HepG2 (cell line): ENCODE measurements around the gene TAOK3. TPM values are rescaled to one million over a fixed set of nuclear protein-coding genes. Genes with fewer than 3 reads are reported as not detected.

Experiments used
- AGO2 ChIP-seq: fragments of 200-400 bp; formaldehyde crosslinking; optimal IDR thresholded peaks from 2 replicates; pipeline ENCODE3; 2017; ENCODE audit warnings: mild to moderate bottlenecking, low read depth, low read length, moderate library complexity
- DMAP1 ChIP-seq: IDR thresholded peaks from 2 replicates; pipeline ENCODE4 v1.6.1; 2016
- FOXM1 ChIP-seq: sonication (generic); formaldehyde crosslinking; IDR thresholded peaks from 2 replicates; pipeline ENCODE4 v1.5.0; 2020; ENCODE audit warnings: missing genetic modification reagents
- KLF6 ChIP-seq: IDR thresholded peaks from 2 replicates; pipeline ENCODE4 v1.8.0; 2016; ENCODE audit warnings: missing biosample characterization, missing genetic modification reagents
- SAP130 ChIP-seq: IDR thresholded peaks from 2 replicates; pipeline ENCODE4 v1.6.1; 2016; ENCODE audit warnings: low read depth
- STAG1 ChIP-seq: sonication (generic); formaldehyde crosslinking; IDR thresholded peaks from 2 replicates; pipeline ENCODE4 v1.4.0; 2020; ENCODE audit warnings: missing genetic modification reagents
- TBP ChIP-seq: sonication (generic); formaldehyde crosslinking; IDR thresholded peaks from 2 replicates; pipeline ENCODE4 v1.5.0; 2020; ENCODE audit warnings: missing genetic modification reagents
- YY1 ChIP-seq: IDR thresholded peaks from 2 replicates; pipeline ENCODE4 v1.6.1; 2011; ENCODE audit warnings: low read length, low read depth, moderate library complexity, mild to moderate bottlenecking; ENCODE audit not compliant: insufficient read depth, insufficient replicate concordance
- ZNF446 ChIP-seq: sonication (generic); formaldehyde crosslinking; IDR thresholded peaks from 2 replicates; pipeline ENCODE4 v1.5.0; 2020; ENCODE audit warnings: mild to moderate bottlenecking, missing genetic modification reagents
- ZNF547 ChIP-seq: sonication (generic); formaldehyde crosslinking; IDR thresholded peaks from 2 replicates; pipeline ENCODE4 v1.5.1; 2020; ENCODE audit warnings: mild to moderate bottlenecking, missing genetic modification reagents
- ZNF614 ChIP-seq: IDR thresholded peaks from 2 replicates; pipeline ENCODE4 v1.6.1; 2018; ENCODE audit warnings: missing biosample characterization, missing genetic modification reagents, inconsistent platforms, borderline replicate concordance
- polyA plus RNA-seq, 8 experiments: library from polyadenylated mRNA; depleted of rRNA in 3 of 8; stranded (reverse) in 7 of 8; unstranded in 1 of 8; fragments of >200 nt; fragmentation: Illumina TruSeq in 4 of 8; extraction: Trizol in 4 of 8; gene quantifications; 2 replicates each; pipeline versions ENCODE4 v1.2.1 to v1.2.3, GENCODE V29; 2011 to 2016; ENCODE audit warnings: low read depth in 4 of 8, missing spikeins in 1 of 8, mixed read lengths in 1 of 8; ENCODE audit not compliant: insufficient read depth in 1 of 8
- total RNA-seq, 5 experiments: library from RNA; depleted of rRNA; stranded (reverse); fragments of >200 nt; fragmentation: Illumina TruSeq; extraction: Trizol; gene quantifications; 2 replicates each; pipeline ENCODE4 v1.2.3, GENCODE V29; 2016; ENCODE audit warnings: low read depth in 1 of 5
- TF ChIP-seq, protein P1 (sequence below): conservative IDR thresholded peaks from 2 replicates; pipeline ENCODE4 v1.6.1; 2018; ENCODE audit warnings: missing genetic modification reagents
- TF ChIP-seq, protein P2 (sequence below): sonication (generic); formaldehyde crosslinking; IDR thresholded peaks from 2 replicates; pipeline ENCODE4 v1.8.1; 2023; ENCODE audit warnings: mild to moderate bottlenecking, moderate library complexity, missing genetic modification reagents
- TF ChIP-seq, protein P3 (sequence below): sonication (generic); formaldehyde crosslinking; IDR thresholded peaks from 2 replicates; pipeline ENCODE4 v1.5.0; 2020; ENCODE audit warnings: mild to moderate bottlenecking, missing genetic modification reagents
- TF ChIP-seq, protein P4 (sequence below): sonication (generic); formaldehyde crosslinking; IDR thresholded peaks from 2 replicates; pipeline ENCODE4 v1.8.0; 2022; ENCODE audit warnings: missing genetic modification reagents, low read depth, mild to moderate bottlenecking, borderline replicate concordance
- TF ChIP-seq, protein P5 (sequence below): sonication (generic); formaldehyde crosslinking; IDR thresholded peaks from 2 replicates; pipeline ENCODE4 v1.5.1; 2020; ENCODE audit warnings: mild to moderate bottlenecking, missing genetic modification reagents, borderline replicate concordance
- TF ChIP-seq, protein P6 (sequence below): sonication (generic); formaldehyde crosslinking; IDR thresholded peaks from 2 replicates; pipeline ENCODE4 v1.8.1; 2023; ENCODE audit warnings: missing genetic modification reagents, mild to moderate bottlenecking, borderline replicate concordance

TAOK3 gene
- total and polyA plus RNA-seq, 2 of the 13 experiments (the other 11 are each of a cell fraction or from before 2014, with no cell fraction given), result 10.4 to 12.3 TPM

DNA sequence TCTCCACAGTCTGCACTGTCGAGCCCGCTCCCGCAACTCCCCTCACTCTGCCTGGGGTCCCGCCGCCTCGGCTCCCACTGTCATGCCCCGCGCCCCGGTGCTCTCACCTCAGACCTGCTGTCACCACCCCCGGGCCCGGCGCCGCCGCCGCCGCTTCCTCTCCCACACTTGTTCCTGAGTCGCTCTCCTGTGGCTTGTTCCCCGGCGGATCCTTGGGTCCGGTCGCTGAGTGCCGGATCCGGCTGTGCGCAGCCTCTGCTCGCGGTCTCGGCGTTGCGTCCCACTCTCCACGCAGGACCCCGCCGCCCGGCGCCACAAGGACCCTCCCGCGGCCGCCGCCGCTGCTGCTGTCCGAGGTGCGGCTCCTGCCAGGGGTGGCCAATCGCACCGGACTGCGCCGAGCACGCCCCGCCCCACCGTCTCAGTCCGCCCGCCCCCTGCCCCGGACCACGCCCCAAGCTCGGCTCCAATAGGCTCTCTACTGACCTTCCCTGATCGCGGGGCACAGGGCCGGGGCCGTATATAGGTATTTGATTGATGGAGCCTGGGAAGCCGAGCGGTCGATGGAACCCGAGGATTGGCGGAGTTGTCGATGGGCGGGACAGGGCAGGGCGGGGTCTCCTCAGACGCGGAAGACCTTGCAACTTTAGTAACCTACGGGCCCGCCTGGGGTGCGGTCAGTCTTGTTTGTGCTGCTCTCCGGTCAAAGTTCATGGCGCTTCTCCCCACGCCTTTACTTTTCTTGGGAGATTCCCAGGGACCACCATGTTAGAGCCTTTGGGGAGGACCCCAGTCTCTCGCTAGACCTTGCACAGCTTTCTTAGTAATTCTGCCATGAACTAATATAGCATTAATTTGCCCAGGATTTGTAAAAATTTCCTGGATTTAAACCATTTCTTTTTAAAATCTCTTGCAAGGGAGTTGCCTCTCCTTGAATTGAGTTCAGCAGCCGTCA is at the start of gene TAOK3 (continued):
- TF ChIP-seq, protein P1, sequence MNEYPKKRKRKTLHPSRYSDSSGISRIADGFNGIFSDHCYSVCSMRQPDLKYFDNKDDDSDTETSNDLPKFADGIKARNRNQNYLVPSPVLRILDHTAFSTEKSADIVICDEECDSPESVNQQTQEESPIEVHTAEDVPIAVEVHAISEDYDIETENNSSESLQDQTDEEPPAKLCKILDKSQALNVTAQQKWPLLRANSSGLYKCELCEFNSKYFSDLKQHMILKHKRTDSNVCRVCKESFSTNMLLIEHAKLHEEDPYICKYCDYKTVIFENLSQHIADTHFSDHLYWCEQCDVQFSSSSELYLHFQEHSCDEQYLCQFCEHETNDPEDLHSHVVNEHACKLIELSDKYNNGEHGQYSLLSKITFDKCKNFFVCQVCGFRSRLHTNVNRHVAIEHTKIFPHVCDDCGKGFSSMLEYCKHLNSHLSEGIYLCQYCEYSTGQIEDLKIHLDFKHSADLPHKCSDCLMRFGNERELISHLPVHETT (CRISPR knock-in tag), result no peak
- TF ChIP-seq STAG1 (CRISPR knock-in tag) (no peak), KLF6 (CRISPR knock-in tag) (peak; percentile 67; the same call in 1 of the 2 replicates), SAP130 (CRISPR knock-in tag) (peak; percentile 91), FOXM1 (no peak), ZNF614 (CRISPR knock-in tag) (no peak), DMAP1 (CRISPR knock-in tag) (peak; percentile 72), TBP (no peak), AGO2 (peak; percentile 60), ZNF547 (peak; percentile 19; the same call in 1 of the 2 replicates), ZNF446 (no peak), YY1 (peak; percentile 80)
- TF ChIP-seq, protein P2, sequence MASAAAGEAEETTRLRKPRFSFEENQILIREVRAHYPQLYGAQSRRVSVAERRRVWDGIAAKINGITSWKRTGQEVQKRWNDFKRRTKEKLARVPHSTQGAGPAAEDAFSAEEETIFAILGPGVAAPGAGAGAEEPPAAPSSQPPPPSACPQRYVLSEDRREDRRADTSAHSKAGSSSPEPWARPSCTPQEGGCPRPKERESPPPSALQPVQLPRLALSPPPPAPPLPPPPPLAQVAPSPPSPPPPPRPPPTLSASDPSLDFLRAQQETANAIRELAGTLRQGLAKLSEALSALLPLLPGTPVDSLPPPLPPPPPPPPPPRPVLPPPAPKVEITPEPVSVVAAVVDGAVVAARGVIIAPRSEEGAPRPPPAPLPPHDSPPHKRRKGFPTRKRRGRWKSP (CRISPR knock-in tag), result no peak; the same call in 1 of the 2 replicates
- TF ChIP-seq, protein P3, sequence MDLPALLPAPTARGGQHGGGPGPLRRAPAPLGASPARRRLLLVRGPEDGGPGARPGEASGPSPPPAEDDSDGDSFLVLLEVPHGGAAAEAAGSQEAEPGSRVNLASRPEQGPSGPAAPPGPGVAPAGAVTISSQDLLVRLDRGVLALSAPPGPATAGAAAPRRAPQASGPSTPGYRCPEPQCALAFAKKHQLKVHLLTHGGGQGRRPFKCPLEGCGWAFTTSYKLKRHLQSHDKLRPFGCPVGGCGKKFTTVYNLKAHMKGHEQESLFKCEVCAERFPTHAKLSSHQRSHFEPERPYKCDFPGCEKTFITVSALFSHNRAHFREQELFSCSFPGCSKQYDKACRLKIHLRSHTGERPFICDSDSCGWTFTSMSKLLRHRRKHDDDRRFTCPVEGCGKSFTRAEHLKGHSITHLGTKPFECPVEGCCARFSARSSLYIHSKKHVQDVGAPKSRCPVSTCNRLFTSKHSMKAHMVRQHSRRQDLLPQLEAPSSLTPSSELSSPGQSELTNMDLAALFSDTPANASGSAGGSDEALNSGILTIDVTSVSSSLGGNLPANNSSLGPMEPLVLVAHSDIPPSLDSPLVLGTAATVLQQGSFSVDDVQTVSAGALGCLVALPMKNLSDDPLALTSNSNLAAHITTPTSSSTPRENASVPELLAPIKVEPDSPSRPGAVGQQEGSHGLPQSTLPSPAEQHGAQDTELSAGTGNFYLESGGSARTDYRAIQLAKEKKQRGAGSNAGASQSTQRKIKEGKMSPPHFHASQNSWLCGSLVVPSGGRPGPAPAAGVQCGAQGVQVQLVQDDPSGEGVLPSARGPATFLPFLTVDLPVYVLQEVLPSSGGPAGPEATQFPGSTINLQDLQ (CRISPR knock-in tag), result no peak
- TF ChIP-seq, protein P4, sequence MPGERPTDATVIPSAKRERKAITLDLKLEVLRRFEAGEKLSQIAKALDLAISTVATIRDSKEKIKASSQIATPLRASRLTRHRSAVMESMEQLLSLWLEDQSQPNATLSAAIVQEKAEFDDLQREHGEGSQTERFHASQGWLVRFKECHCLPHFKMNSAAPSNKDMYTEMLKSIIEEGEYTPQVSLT (CRISPR knock-in tag), result no peak
- TF ChIP-seq, protein P5, sequence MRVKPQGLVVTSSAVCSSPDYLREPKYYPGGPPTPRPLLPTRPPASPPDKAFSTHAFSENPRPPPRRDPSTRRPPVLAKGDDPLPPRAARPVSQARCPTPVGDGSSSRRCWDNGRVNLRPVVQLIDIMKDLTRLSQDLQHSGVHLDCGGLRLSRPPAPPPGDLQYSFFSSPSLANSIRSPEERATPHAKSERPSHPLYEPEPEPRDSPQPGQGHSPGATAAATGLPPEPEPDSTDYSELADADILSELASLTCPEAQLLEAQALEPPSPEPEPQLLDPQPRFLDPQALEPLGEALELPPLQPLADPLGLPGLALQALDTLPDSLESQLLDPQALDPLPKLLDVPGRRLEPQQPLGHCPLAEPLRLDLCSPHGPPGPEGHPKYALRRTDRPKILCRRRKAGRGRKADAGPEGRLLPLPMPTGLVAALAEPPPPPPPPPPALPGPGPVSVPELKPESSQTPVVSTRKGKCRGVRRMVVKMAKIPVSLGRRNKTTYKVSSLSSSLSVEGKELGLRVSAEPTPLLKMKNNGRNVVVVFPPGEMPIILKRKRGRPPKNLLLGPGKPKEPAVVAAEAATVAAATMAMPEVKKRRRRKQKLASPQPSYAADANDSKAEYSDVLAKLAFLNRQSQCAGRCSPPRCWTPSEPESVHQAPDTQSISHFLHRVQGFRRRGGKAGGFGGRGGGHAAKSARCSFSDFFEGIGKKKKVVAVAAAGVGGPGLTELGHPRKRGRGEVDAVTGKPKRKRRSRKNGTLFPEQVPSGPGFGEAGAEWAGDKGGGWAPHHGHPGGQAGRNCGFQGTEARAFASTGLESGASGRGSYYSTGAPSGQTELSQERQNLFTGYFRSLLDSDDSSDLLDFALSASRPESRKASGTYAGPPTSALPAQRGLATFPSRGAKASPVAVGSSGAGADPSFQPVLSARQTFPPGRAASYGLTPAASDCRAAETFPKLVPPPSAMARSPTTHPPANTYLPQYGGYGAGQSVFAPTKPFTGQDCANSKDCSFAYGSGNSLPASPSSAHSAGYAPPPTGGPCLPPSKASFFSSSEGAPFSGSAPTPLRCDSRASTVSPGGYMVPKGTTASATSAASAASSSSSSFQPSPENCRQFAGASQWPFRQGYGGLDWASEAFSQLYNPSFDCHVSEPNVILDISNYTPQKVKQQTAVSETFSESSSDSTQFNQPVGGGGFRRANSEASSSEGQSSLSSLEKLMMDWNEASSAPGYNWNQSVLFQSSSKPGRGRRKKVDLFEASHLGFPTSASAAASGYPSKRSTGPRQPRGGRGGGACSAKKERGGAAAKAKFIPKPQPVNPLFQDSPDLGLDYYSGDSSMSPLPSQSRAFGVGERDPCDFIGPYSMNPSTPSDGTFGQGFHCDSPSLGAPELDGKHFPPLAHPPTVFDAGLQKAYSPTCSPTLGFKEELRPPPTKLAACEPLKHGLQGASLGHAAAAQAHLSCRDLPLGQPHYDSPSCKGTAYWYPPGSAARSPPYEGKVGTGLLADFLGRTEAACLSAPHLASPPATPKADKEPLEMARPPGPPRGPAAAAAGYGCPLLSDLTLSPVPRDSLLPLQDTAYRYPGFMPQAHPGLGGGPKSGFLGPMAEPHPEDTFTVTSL (CRISPR knock-in tag), result no peak
- TF ChIP-seq, protein P6, sequence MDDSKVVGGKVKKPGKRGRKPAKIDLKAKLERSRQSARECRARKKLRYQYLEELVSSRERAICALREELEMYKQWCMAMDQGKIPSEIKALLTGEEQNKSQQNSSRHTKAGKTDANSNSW (CRISPR knock-in tag), result no peak
